DND-41 (cell line): ENCODE measurements around the gene TRAK1.

ENCODE experiments used
- ATAC-seq: fragments of 200-7000 bp; cut with Tn5 transposase; 3 replicates; pipeline ENCODE4 v1.9.1; 2021; ENCODE audit warnings: low read depth; ENCODE audit not compliant: insufficient read depth
- DNase-seq: peaks from one replicate; pipeline ENCODE4 v3.0.0-alpha.2; 2020
- H2AFZ ChIP-seq: 2 replicates; pipeline ENCODE4 v1.6.0; 2012; ENCODE audit warnings: low read depth, low read length
- H3K27ac ChIP-seq: 2 replicates; pipeline ENCODE4 v1.5.1; 2012; ENCODE audit warnings: low read length, inconsistent platforms
- H3K27me3 ChIP-seq: fragments of 200-600 bp; sonication (generic); 2 replicates; pipeline ENCODE4 v1.6.0; 2012; ENCODE audit warnings: low read length, mild to moderate bottlenecking, inconsistent platforms; ENCODE audit not compliant: insufficient read depth, poor library complexity
- H3K36me3 ChIP-seq: 2 replicates; pipeline ENCODE4 v1.5.1; 2012; ENCODE audit warnings: low read length, inconsistent platforms; ENCODE audit not compliant: insufficient read depth
- H3K4me1 ChIP-seq: 2 replicates; pipeline ENCODE4 v1.5.1; 2012; ENCODE audit warnings: mild to moderate bottlenecking, low read length; ENCODE audit not compliant: insufficient read depth
- H3K4me2 ChIP-seq: 2 replicates; pipeline ENCODE4 v1.6.0; 2012; ENCODE audit warnings: mild to moderate bottlenecking, moderate library complexity, low read length, inconsistent platforms; ENCODE audit not compliant: insufficient read depth
- H3K4me3 ChIP-seq, 2 experiments: fragments of 200-600 bp in 1 of 2; shearing (Covaris generic) in 1 of 2; 2 replicates each; pipeline ENCODE4 v1.5.1; 2012 to 2016; ENCODE audit warnings: inconsistent platforms in 2 of 2, low read length in 2 of 2, mild to moderate bottlenecking in 2 of 2, low read depth in 1 of 2, moderate library complexity in 1 of 2
- H3K79me2 ChIP-seq: 2 replicates; pipeline ENCODE4 v1.6.0; 2012; ENCODE audit warnings: low read length, inconsistent platforms; ENCODE audit not compliant: insufficient read depth
- H3K9ac ChIP-seq: 2 replicates; pipeline ENCODE4 v1.6.0; 2012; ENCODE audit warnings: low read depth, mild to moderate bottlenecking, inconsistent platforms, low read length, moderate library complexity
- H3K9me3 ChIP-seq: 2 replicates; pipeline ENCODE4 v1.5.1; 2012; ENCODE audit warnings: low read length, moderate library complexity, mild to moderate bottlenecking, inconsistent platforms; ENCODE audit not compliant: insufficient read depth, severe bottlenecking
- H4K20me1 ChIP-seq: 2 replicates; pipeline ENCODE4 v1.6.0; 2012; ENCODE audit warnings: low read length; ENCODE audit not compliant: insufficient read depth
- EZH2 ChIP-seq: IDR thresholded peaks from 3 replicates; pipeline ENCODE4 v1.6.1; 2012; ENCODE audit warnings: borderline replicate concordance, low read depth, mild to moderate bottlenecking, moderate library complexity, low read length, inconsistent platforms; ENCODE audit not compliant: severe bottlenecking
- TF ChIP-seq, protein P1 (sequence below): IDR thresholded peaks from 2 replicates; pipeline ENCODE4 v1.5.1; 2012; ENCODE audit warnings: borderline replicate concordance, low read length, moderate library complexity, mild to moderate bottlenecking; ENCODE audit not compliant: poor library complexity, severe bottlenecking; ENCODE audit errors: extremely low read depth

Gene TRAK1

DNA sequence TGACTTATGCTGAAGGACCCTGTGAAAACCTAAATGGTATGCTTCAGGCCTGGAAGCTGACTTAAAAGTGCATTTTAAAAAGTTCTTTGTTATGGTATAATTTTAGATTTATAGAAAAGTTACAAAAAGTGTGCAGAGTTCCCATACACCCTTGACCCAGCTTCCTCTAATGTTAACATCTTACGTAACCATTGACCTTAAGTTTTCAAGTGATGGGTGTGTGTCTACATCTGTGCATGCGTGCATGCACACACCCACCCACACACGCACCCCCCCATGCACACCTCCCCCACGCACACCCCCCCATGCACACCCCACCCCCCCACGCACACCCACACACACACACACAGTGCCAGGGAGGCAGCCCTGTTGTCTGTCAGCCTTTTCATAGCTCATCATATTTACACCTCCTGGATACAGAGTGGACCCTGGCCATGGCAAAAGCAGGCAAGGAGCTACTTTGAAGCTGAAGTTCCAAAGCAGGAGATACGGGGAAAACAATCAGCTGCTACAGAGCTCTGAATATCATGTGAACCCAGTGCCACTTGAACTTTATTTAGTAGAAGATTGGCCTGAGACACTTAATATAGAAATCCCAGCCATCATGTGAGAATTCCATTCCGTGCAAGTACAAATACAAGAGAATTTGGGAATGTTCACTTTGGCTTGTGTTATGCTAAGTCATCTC is 30.0 kb upstream of the TRAK1 start:
- Histone ChIP-seq H3K9me3 (no peaks in the 10 kb centered on the region), H3K4me3 (no peak overlapping the region), H3K4me1 (no peaks in the 10 kb centered on the region), H3K27ac (no peak overlapping the region), H3K27me3 (no peaks in the 10 kb centered on the region), H3K79me2 (no peaks in the 10 kb centered on the region), H2AFZ (no peak overlapping the region), H3K9ac (no peak overlapping the region), H4K20me1 (no peaks in the 10 kb centered on the region), H3K36me3 (no peaks in the 10 kb centered on the region), H3K4me2 (no peak overlapping the region)
- TF ChIP-seq EZH2: no peak
- TF ChIP-seq, protein P1, sequence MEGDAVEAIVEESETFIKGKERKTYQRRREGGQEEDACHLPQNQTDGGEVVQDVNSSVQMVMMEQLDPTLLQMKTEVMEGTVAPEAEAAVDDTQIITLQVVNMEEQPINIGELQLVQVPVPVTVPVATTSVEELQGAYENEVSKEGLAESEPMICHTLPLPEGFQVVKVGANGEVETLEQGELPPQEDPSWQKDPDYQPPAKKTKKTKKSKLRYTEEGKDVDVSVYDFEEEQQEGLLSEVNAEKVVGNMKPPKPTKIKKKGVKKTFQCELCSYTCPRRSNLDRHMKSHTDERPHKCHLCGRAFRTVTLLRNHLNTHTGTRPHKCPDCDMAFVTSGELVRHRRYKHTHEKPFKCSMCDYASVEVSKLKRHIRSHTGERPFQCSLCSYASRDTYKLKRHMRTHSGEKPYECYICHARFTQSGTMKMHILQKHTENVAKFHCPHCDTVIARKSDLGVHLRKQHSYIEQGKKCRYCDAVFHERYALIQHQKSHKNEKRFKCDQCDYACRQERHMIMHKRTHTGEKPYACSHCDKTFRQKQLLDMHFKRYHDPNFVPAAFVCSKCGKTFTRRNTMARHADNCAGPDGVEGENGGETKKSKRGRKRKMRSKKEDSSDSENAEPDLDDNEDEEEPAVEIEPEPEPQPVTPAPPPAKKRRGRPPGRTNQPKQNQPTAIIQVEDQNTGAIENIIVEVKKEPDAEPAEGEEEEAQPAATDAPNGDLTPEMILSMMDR: no peak
- no peak for DNase-seq
- no peak for ATAC-seq

DNA sequence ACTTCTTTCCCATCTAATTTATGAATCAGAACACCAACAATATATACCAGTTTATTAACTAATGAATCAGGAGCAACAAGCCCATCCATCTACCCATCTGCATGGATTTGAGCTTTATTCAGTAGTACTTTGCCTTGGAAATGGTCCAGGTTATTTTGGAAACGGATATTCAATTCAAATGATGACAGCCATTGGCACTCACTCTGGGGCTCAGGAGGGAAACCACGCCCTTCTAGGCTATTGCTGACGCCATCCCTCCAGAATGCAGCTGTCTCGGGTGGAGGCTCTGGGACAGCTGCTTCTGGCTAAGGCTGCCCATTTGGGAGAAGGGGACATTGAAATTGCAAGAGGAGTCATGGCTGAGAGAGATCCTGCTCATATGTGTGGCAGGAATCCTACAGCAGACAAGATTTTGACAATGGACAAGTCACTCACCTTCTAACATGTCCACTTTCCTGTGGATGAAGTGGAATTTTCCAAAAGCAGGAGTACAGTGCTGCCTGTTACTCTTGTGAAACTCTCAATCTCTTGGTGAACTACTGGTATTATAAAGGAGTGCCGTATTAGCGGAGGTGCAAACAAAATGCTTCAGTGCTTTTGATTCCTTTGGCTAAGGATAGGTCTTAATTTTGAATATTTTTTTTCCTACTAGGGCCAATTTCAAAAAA is 29.3 kb upstream of the TRAK1 start:
- Histone ChIP-seq H3K4me2 (no peak overlapping the region), H3K9me3 (no peaks in the 10 kb centered on the region), H3K27me3 (no peaks in the 10 kb centered on the region), H3K4me3 (no peak overlapping the region), H2AFZ (no peak overlapping the region), H3K9ac (no peak overlapping the region), H4K20me1 (peaks cover 6% of the 10 kb centered on the region; the same call in 1 of the 2 replicates), H3K79me2 (no peaks in the 10 kb centered on the region), H3K4me1 (no peaks in the 10 kb centered on the region), H3K27ac (no peak overlapping the region), H3K36me3 (no peaks in the 10 kb centered on the region)
- TF ChIP-seq, protein P1: no peak
- TF ChIP-seq EZH2: no peak
- DNase-seq (no peak), ATAC-seq (no peak)

DNA sequence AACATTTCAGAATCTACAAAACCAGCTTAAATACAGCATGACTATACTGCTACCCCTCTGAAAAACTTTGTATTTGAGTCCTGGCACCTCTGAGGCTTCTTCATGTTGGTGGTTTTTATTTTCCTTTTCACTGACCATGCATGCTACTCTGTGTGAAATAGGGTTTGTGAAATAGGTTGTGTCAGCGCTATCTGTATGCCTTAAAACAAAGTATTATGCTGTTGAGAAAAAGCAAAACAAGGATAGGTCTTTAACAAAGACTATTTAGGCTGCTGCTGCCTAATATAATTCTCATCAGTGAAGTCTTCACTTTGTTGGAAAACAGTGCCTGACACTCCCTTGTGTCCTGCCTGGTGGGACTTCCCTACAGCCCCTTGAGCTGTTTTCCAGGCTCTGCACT is 28.7 kb upstream of the TRAK1 start:
- Histone ChIP-seq H2AFZ (no peak overlapping the region), H3K9ac (no peak overlapping the region), H3K4me2 (no peak overlapping the region), H3K4me3 (no peak overlapping the region), H3K4me1 (no peaks in the 10 kb centered on the region), H4K20me1 (peaks cover 6% of the 10 kb centered on the region; the same call in 1 of the 2 replicates), H3K27ac (no peak overlapping the region), H3K27me3 (no peaks in the 10 kb centered on the region), H3K79me2 (no peaks in the 10 kb centered on the region), H3K36me3 (no peaks in the 10 kb centered on the region), H3K9me3 (no peaks in the 10 kb centered on the region)
- ATAC-seq (no peak), DNase-seq (no peak)
- TF ChIP-seq, protein P1: no peak
- TF ChIP-seq EZH2: no peak
